Caco-2 (cell line): ENCODE measurements around the gene TCHP. TPM values are rescaled to one million over a fixed set of nuclear protein-coding genes. Genes with fewer than 3 reads are reported as not detected.

Experiments
- BruUV-seq: library from RNA; stranded (reverse); fragments of 400-500 nt; replicated peaks from 2 replicates; lab custom pipeline; 2021; lab: Mats Ljungman, UMichigan
- CTCF ChIA-PET: fragments of 300-600 bp; sonication (Branson Sonifier 250); formaldehyde crosslinking; loops from one replicate; lab custom pipeline; 2022; ENCODE audit warnings: antibody characterized with exemption; lab: Charles Lee
- POLR2A ChIA-PET: fragments of 300-600 bp; sonication (Branson Sonifier 250); formaldehyde crosslinking; loops from one replicate; lab custom pipeline; 2022; ENCODE audit warnings: antibody characterized with exemption; lab: Charles Lee
- DNase-seq, 2 experiments: peaks; one replicate each; pipeline versions ENCODE4 v3.0.0 to v3.0.0-alpha.2; 2020 to 2022
- H3K27me3 ChIP-seq: replicated peaks from 2 replicates; pipeline ENCODE4 v1.6.0; 2011; ENCODE audit warnings: low read length; ENCODE audit not compliant: control insufficient read depth, insufficient read depth
- H3K36me3 ChIP-seq: 2 replicates; pipeline ENCODE4 v1.5.1; 2011; ENCODE audit warnings: low read length; ENCODE audit not compliant: control insufficient read depth, insufficient read depth
- H3K4me1 ChIP-seq: fragments of 250-450 bp; sonication (Bioruptor Pico); 2 replicates; pipeline ENCODE4 v1.5.1; 2020; ENCODE audit warnings: mild to moderate bottlenecking
- H3K4me3 ChIP-seq: 2 replicates; pipeline ENCODE4 v1.5.1; 2011; ENCODE audit warnings: low read depth, mild to moderate bottlenecking, control low read depth, low read length
- H3K9me3 ChIP-seq: fragments of 250-450 bp; sonication (Bioruptor Pico); 2 replicates; pipeline ENCODE4 v1.5.1; 2020; ENCODE audit warnings: mild to moderate bottlenecking, moderate library complexity
- H3K27ac Mint-ChIP-seq: one replicate; pipeline ENCODE4 v1.8.0; 2022; ENCODE audit warnings: mixed read lengths; ENCODE audit not compliant: unreplicated experiment
- H3K27me3 Mint-ChIP-seq: one replicate; pipeline ENCODE4 v1.8.0; 2022; ENCODE audit warnings: mixed read lengths; ENCODE audit not compliant: insufficient read depth, unreplicated experiment
- H3K36me3 Mint-ChIP-seq: one replicate; pipeline ENCODE4 v1.8.0; 2022; ENCODE audit warnings: mild to moderate bottlenecking, mixed read lengths; ENCODE audit not compliant: insufficient read depth, unreplicated experiment
- H3K4me1 Mint-ChIP-seq: one replicate; pipeline ENCODE4 v1.8.0; 2022; ENCODE audit warnings: low read depth, mixed read lengths; ENCODE audit not compliant: unreplicated experiment
- H3K4me3 Mint-ChIP-seq: one replicate; pipeline ENCODE4 v1.8.0; 2022; ENCODE audit warnings: mild to moderate bottlenecking, moderate library complexity, mixed read lengths; ENCODE audit not compliant: unreplicated experiment
- H3K9me3 Mint-ChIP-seq: one replicate; pipeline ENCODE4 v1.8.0; 2022; ENCODE audit warnings: mixed read lengths; ENCODE audit not compliant: unreplicated experiment
- CTCF ChIP-seq, 2 experiments: fragments of 200-600 bp in 1 of 2; IDR thresholded peaks; 1 replicate in 1 of 2; 2 replicates in 1 of 2; pipeline versions ENCODE4 v1.5.1 to v1.8.0; 2011 to 2022; ENCODE audit warnings: antibody characterized with exemption in 1 of 2, control low read depth in 1 of 2, inconsistent platforms in 1 of 2, low read depth in 1 of 2, low read length in 1 of 2, mild to moderate bottlenecking in 1 of 2, moderate library complexity in 1 of 2; ENCODE audit not compliant: insufficient read depth in 1 of 2, severe bottlenecking in 1 of 2, unreplicated experiment in 1 of 2
- intact Hi-C: fragments of 100-400 bp; cut with micrococcal nuclease; formaldehyde crosslinking; loops from one replicate; pipeline ENCODE4 v1.10.0; 2022; ENCODE audit not compliant: unreplicated experiment
- total RNA-seq: library from RNA; stranded (reverse); gene quantifications from 2 replicates; pipeline ENCODE4 v1.2.3, GENCODE V29; 2022

Gene TCHP
- total RNA-seq, 1 experiment from 2014 or later: 17.7 TPM

DNA sequence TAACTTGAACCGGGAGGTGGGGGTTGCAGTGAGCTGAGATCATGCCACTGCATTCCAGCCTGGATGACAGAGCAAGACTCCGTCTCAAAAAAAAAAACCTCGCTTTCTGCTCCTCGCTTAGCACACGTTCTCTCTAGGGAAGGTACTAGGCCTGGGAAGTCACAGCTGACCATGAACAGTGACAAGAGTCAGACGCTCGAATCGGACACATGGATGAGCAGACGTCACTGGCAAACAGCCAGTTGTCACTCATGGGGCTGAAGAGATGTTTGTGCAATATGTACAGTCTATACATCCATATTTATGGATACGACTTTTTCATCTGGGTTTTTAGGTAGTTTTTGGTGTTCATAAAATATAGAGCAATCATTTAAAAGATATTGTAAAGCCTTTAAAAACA lies 19.4 kb downstream of the TCHP start:
- no peak for TF ChIP-seq CTCF (IDR thresholded peaks at IDR 0.05; ENCODE audit: insufficient read depth in 1 of 2, low read depth in 1 of 2, low read length in 1 of 2, severe bottlenecking in 1 of 2, unreplicated experiment in 1 of 2)

DNA sequence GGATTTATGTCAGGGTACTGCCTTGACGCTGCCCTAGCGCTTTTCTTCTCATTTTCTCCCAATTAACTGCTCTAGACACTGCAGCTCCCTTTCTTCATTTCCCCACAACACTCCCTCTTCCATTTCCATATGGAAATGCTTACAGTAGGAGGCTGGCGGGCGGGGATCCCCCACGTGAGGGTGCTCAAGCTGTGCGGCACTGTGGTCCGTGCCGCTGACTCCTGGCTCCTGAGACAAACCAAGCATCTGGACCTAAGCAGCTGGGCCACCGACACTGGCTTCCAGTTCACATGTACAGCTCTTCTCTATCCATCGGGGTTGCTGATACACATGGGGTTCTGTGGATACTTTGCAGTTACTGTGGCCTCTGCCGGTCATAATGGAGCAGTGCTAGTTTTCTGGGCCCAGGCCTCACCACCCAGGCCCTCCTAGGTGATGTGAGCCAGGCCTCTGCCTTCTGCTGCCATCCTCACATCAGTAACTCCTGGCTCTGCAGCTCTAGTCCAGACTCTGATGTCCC lies 20.2 kb downstream of the TCHP start:
- no peaks in the 10 kb centered on the region for H3K9me3 Mint-ChIP-seq
- H3K4me1 ChIP-seq: no peaks in the 10 kb centered on the region
- CTCF ChIA-PET: interaction anchor here (0.7 kb wide), 1 partner anchor 20 kb away, joined by 3 read pairs; the partner anchor contains the start of gene TCHP
- no peak for TF ChIP-seq CTCF (IDR thresholded peaks at IDR 0.05; ENCODE audit: insufficient read depth in 1 of 2, low read depth in 1 of 2, low read length in 1 of 2, severe bottlenecking in 1 of 2, unreplicated experiment in 1 of 2)
- H3K4me3 ChIP-seq: no peak overlapping the region
- no peaks in the 10 kb centered on the region for H3K4me1 Mint-ChIP-seq
- no peak for DNase-seq
- intact Hi-C loops: no loop called here
- POLR2A ChIA-PET: no interaction called here
- H3K27me3 Mint-ChIP-seq: no peaks in the 10 kb centered on the region
- BruUV-seq: no TSS peak
- no peaks in the 10 kb centered on the region for H3K9me3 ChIP-seq
- no peak overlapping the region for H3K4me3 Mint-ChIP-seq
- no peak overlapping the region for H3K27ac Mint-ChIP-seq
- H3K27me3 ChIP-seq: no peaks in the 10 kb centered on the region
- peaks cover 11% of the 10 kb centered on the region for H3K36me3 Mint-ChIP-seq
- peaks cover 1% of the 10 kb centered on the region; the same call in 1 of the 2 replicates for H3K36me3 ChIP-seq

More for the DNA sequence above, 19.4 kb downstream of the TCHP start:
- BruUV-seq: no TSS peak
- peaks cover 1% of the 10 kb centered on the region; the same call in 1 of the 2 replicates for H3K36me3 ChIP-seq
- H3K9me3 ChIP-seq: no peaks in the 10 kb centered on the region
- Mint-ChIP-seq H3K36me3 (peaks cover 17% of the 10 kb centered on the region), H3K27me3 (no peaks in the 10 kb centered on the region), H3K4me3 (no peak overlapping the region), H3K9me3 (no peaks in the 10 kb centered on the region), H3K27ac (no peak overlapping the region), H3K4me1 (no peaks in the 10 kb centered on the region)
- no peaks in the 10 kb centered on the region for H3K4me1 ChIP-seq
- intact Hi-C loops: no loop called here
- H3K4me3 ChIP-seq: no peak overlapping the region
- ChIA-PET CTCF (no interaction called here), POLR2A (no interaction called here)
- H3K27me3 ChIP-seq: no peaks in the 10 kb centered on the region
- DNase-seq: no peak

DNA sequence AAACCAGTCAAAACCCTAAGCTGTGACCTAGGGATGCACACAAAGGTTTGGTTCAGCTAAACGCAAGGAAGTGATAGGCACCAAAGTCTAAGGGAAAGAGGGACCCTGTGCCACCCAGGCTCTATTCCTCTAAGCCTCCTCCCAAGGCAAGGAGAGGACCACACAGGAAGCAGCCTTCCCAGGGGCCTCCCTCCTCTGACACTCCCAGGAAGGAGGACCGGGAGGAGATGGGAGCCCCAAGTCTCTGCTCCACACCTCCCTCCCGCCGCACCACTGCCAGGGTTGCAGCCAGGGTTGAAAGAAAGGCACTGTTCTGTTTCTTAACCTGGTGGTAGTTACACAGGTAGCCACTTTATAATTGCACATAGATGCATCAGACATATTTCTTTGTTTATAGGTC lies 21.9 kb downstream of the TCHP start:
- no peaks in the 10 kb centered on the region for H3K27me3 Mint-ChIP-seq
- H3K36me3 Mint-ChIP-seq: peaks cover 6% of the 10 kb centered on the region
- H3K4me3 ChIP-seq: no peak overlapping the region
- no peak overlapping the region for H3K4me3 Mint-ChIP-seq
- H3K27me3 ChIP-seq: no peaks in the 10 kb centered on the region
- no peak overlapping the region for H3K27ac Mint-ChIP-seq
- no peak for DNase-seq
- no TSS peak for BruUV-seq
- H3K4me1 Mint-ChIP-seq: no peaks in the 10 kb centered on the region
- H3K36me3 ChIP-seq: peaks cover 1% of the 10 kb centered on the region; the same call in 1 of the 2 replicates
- intact Hi-C loops: no loop called here
- no peaks in the 10 kb centered on the region for H3K4me1 ChIP-seq
- TF ChIP-seq CTCF (IDR thresholded peaks at IDR 0.05; ENCODE audit: insufficient read depth in 1 of 2, low read depth in 1 of 2, low read length in 1 of 2, severe bottlenecking in 1 of 2, unreplicated experiment in 1 of 2): no peak
- CTCF ChIA-PET: no interaction called here
- POLR2A ChIA-PET: no interaction called here
- no peaks in the 10 kb centered on the region for H3K9me3 ChIP-seq
- H3K9me3 Mint-ChIP-seq: no peaks in the 10 kb centered on the region
